NCI-H2029 (cell line): Measurements from ENCODE around the gene HTRA1.

Experiments
- DNase-seq: peaks from one replicate; lab custom pipeline; 2025; lab: John Stamatoyannopoulos, UW

The HTRA1 gene

GRCh38 chr10:122461367-122461728 is at the start of gene HTRA1:
HTRA1 (plus strand) TSS chr10:122461553; CDS start chr10:122461653, 100 bp downstream.
- DNase-seq, result no peak

- no peak for DNase-seq
Observed at GRCh38 chr10:122413327-122413726, 48.0 kb upstream of the HTRA1 start.

GRCh38 chr10:122417667-122418066 is 43.7 kb upstream of the HTRA1 start:
- no peak for DNase-seq

- DNase-seq, result no peak
Observed at GRCh38 chr10:122419016-122419415, 42.3 kb upstream of the HTRA1 start.

- no peak for DNase-seq
Observed at GRCh38 chr10:122419876-122420623, 41.3 kb upstream of the HTRA1 start.

GRCh38 chr10:122420624-122421007 is 40.7 kb upstream of the HTRA1 start:
- DNase-seq, result no peak

- no peak for DNase-seq
Observed at GRCh38 chr10:122421054-122421625, 40.2 kb upstream of the HTRA1 start.

- DNase-seq, result no peak
Observed at GRCh38 chr10:122421742-122422141, 39.6 kb upstream of the HTRA1 start.

GRCh38 chr10:122422266-122422989 is 38.9 kb upstream of the HTRA1 start:
- DNase-seq, result no peak

- no peak for DNase-seq
Observed at GRCh38 chr10:122424059-122424458, 37.3 kb upstream of the HTRA1 start.

- DNase-seq, result no peak
Observed at GRCh38 chr10:122426829-122427228, 34.5 kb upstream of the HTRA1 start.

GRCh38 chr10:122427280-122427679 is 34.1 kb upstream of the HTRA1 start:
- no peak for DNase-seq

GRCh38 chr10:122435212-122435827 is 26.0 kb upstream of the HTRA1 start:
- DNase-seq, result peak; percentile 23

- no peak for DNase-seq
Observed at GRCh38 chr10:122441961-122442360, 19.4 kb upstream of the HTRA1 start.

- DNase-seq, result no peak
Observed at GRCh38 chr10:122445469-122445868, 15.9 kb upstream of the HTRA1 start.

GRCh38 chr10:122445904-122446303 is 15.4 kb upstream of the HTRA1 start:
- no peak for DNase-seq

- DNase-seq, result no peak
Observed at GRCh38 chr10:122446668-122447423, 14.5 kb upstream of the HTRA1 start.

GRCh38 chr10:122448600-122448999 is 12.8 kb upstream of the HTRA1 start:
- DNase-seq, result no peak

- DNase-seq, result no peak
Observed at GRCh38 chr10:122449153-122449552, 12.2 kb upstream of the HTRA1 start.

- no peak for DNase-seq
Observed at GRCh38 chr10:122450353-122450990, 10.9 kb upstream of the HTRA1 start.

- DNase-seq, result no peak
Observed at GRCh38 chr10:122454071-122454470, 7.3 kb upstream of the HTRA1 start.
